Muscle of arm (tissue), 12 donors: ENCODE measurements around the gene PLEKHS1. TPM values are rescaled to one million over a fixed set of nuclear protein-coding genes. Genes with fewer than 3 reads are reported as not detected.
"Not testable (repeated sequence)": the region's sequence is repeated elsewhere in the genome, so short reads cannot be mapped to it uniquely, and the experiment has no call there.

ENCODE experiments used
- DNase-seq: peaks from one replicate; pipeline ENCODE4 v3.0.0-alpha.2; 2013
- polyA plus RNA-seq, 12 donors: library from polyadenylated mRNA; unstranded; fragments of 120-200 nt; gene quantifications; one replicate each; pipeline ENCODE4 v1.2.1, GENCODE V29; 2013; ENCODE audit not compliant: insufficient read length in 12 of 12

The PLEKHS1 gene
- polyA plus RNA-seq, 12 donors = 0.06 to 0.44 (median 0.09) TPM; not detected in 5

- DNase-seq = peak; percentile 17
Observed at GRCh38 chr10:113788604-113789083, 37.2 kb downstream of the PLEKHS1 start.

- DNase-seq = no peak
Observed at GRCh38 chr10:113791691-113792090, 40.2 kb downstream of the PLEKHS1 start.

DNA sequence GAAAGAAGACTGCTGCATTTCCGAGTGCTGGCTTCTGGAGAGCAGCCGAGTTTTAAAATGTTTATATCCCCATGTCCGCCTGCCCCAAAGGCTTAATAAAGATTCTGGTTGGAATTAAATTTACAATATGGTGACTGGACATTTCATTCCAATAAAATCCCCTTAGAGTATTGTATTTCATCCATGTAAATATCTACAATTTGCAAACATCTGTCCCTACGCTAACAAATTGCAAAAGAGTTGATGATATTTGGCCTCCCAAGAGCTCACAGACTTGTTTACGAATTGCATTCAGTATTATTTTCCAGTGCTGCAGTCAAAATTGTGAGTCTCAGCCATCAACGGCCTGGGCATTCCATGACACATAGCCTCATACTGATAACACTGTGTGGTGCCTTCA, 50.1 kb downstream of the PLEKHS1 start:
- DNase-seq = peak; percentile 47

DNA sequence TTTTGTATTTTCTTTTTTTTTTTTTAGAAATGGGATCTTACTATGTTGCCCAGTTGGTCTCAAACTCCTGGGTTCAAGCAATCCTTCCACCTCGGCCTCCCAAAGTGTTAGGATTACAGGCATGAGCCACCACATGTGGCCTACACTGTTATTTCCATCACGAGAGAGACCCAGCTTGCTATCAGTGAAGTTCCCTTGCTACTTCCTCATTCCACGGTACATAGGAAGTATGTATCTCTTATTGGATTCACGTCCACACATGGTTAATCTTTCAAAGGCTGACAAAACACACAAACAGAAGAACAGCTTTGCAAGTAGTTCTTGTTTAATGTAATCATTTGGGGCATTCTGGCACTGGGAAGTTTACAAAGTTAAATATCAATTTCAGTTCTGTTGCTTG, 51.5 kb downstream of the PLEKHS1 start:
- DNase-seq = no peak

DNA sequence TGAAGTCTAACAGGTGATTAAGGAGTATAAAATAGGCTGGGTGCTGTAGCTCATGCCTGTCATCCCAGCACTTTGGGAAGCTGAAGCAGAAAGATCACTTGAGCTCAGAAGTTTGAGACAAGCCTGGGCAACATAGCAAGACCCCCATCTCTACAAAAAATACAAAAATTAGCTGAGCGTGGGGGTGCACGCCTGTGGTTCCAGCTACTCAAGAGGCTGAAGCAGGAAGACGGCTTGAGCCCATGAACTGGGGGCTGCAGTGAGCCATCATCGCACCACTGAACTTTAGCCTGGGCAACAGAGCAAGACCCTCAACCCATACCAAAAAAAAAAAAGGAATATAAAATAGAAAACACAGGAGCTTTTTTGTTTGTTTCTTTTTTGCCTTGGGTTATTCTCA, 55.0 kb downstream of the PLEKHS1 start:
- no peak for DNase-seq

- DNase-seq = no peak
Observed at GRCh38 chr10:113808168-113808567, 56.7 kb downstream of the PLEKHS1 start.

GRCh38 chr10:113814700-113815099, 63.2 kb downstream of the PLEKHS1 start:
- not testable (repeated sequence) for DNase-seq

DNA sequence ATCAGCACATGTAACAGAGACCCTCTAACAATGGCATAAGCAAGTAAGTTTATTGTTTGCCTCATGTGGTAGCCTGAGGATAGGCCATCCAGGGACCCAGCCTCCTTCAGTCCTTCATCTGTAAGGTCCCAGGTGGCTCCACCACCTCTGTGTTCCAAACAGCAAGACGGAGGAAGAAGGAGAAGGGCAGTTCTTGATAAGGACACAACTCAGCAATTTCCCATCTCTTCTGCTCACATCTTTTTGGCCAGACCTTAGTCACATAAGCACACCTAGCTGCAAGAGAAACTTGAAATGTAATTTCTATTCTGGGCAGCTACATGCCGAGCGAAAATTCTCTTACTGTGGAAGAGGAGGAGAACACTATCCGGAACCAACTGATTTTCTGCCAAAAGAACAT, 68.5 kb downstream of the PLEKHS1 start:
- DNase-seq = no peak

- DNase-seq = no peak
Observed at GRCh38 chr10:113820507-113820906, 69.0 kb downstream of the PLEKHS1 start.

DNA sequence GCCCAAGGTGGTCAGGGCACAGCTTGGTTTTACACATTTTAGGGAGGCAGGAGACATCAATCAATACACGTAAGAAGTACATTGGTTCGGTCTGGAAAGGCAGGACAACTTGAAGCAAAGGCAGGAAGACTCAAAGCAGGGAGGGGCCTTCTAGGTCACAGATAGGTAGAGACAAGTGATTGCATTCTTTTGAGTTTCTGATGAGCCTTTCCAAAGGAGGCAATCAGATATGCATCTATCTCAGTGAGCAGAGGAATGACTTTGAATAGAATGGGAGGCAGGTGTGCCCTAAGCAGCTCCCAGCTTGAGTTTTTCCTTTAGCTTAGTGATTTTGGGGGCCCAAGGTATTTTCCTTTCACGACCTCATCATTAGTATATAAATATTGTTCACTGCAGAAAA, 69.8 kb downstream of the PLEKHS1 start:
- DNase-seq = not testable (repeated sequence)

DNA sequence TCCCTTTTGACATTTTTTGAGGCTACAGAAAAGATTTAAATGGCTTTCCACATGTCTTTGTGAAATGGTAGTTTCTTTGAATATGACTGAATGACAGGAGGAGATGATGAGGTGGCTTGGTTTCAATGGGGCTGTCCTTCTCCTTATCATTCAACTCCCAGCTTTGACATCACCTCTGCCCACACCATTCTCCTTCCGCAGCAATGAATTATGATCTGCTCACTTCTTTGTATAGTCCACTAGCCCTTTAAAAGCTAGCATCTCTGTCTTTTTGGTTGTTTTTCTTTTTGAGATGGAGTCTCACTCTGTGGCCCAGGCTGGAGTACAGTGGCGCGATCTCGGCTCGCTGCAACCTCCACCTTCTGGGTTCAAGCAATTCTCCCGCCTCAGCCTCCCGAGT, 70.7 kb downstream of the PLEKHS1 start:
- no peak for DNase-seq

- DNase-seq = no peak
Observed at GRCh38 chr10:113823389-113823788, 71.9 kb downstream of the PLEKHS1 start.

GRCh38 chr10:113825791-113826190, 74.3 kb downstream of the PLEKHS1 start:
- DNase-seq = no peak

DNA sequence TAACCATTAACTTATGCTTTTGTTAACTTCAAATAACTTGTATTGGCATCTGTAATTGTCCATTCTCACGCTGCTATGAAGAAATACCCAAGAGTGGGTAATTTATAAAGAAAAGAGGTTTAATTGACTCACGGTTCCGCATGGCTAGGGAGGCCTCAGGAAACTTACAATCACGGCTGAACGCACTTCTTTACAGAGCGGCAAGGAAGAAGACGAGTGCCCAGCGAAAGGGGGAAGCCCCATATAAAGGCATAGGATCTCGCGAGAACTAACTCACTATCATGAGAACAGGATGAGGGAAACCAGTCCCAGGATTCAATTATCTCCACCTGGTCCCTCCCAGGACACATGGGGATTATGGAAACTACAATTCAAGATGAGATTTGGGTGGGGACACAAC, 77.1 kb downstream of the PLEKHS1 start:
- DNase-seq = not testable (repeated sequence)

Other genes with a start within 250 kb of the PLEKHS1 start
- 1 to 10 TPM in 1 of 12 donors, under 1 TPM in 8, not detected in 3; 0.05 to 1.2 (median 0.13) TPM for gene HABP2, start 198.6 kb upstream of the PLEKHS1 start, polyA plus RNA-seq
- gene NRAP, start 87.6 kb upstream of the PLEKHS1 start, polyA plus RNA-seq = 10 to 100 TPM in 5 of 12 donors, 1 to 10 TPM in 6, not detected in 1; 5.2 to 72.1 (median 7.7) TPM
- 10 to 100 TPM in 11 of 12 donors, not detected in 1; 10.9 to 24.6 (median 18.3) TPM for gene CASP7, start 71.8 kb upstream of the PLEKHS1 start, polyA plus RNA-seq
- gene DCLRE1A, start 102.4 kb downstream of the PLEKHS1 start, polyA plus RNA-seq = 1 to 10 TPM in 11 of 12 donors, not detected in 1; 5.7 to 7.4 (median 6.8) TPM
- 10 to 100 TPM in 11 of 12 donors, not detected in 1; 12.1 to 24.0 (median 15.2) TPM for gene NHLRC2, start 103.0 kb downstream of the PLEKHS1 start, polyA plus RNA-seq